Neural progenitor cell (in vitro differentiated cells): ENCODE results near the gene LRRK2. TPM values are rescaled to one million over a fixed set of nuclear protein-coding genes. Genes with fewer than 3 reads are reported as not detected.

Source experiments
- DNase-seq: peaks from one replicate; pipeline ENCODE4 v3.0.0-alpha.2; 2016; ENCODE audit warnings: low spot score
- H2AFZ ChIP-seq: fragments of 200-600 bp; sonication (generic); replicated peaks from 2 replicates; pipeline ENCODE4 v1.6.1; 2016; ENCODE audit warnings: antibody characterized with exemption
- H3F3A ChIP-seq: fragments of 200-600 bp; sonication (generic); 2 replicates; pipeline ENCODE4 v1.6.1; 2016; ENCODE audit warnings: antibody characterized with exemption, low read depth
- H3K27ac ChIP-seq: fragments of 200-600 bp; sonication (generic); 2 replicates; pipeline ENCODE4 v1.5.1; 2016; ENCODE audit warnings: mild to moderate bottlenecking
- H3K27me3 ChIP-seq: fragments of 200-600 bp; sonication (generic); 2 replicates; pipeline ENCODE4 v1.6.1; 2016; ENCODE audit warnings: mild to moderate bottlenecking, moderate library complexity
- H3K36me3 ChIP-seq: fragments of 200-600 bp; sonication (generic); 2 replicates; pipeline ENCODE4 v1.5.1; 2016
- H3K4me1 ChIP-seq: fragments of 200-600 bp; sonication (generic); 2 replicates; pipeline ENCODE4 v1.6.1; 2016; ENCODE audit warnings: mixed run types
- H3K4me2 ChIP-seq: fragments of 200-600 bp; sonication (generic); 2 replicates; pipeline ENCODE4 v1.6.1; 2016
- H3K4me3 ChIP-seq: fragments of 200-600 bp; sonication (generic); 2 replicates; pipeline ENCODE4 v1.5.1; 2016
- H3K79me2 ChIP-seq: fragments of 200-600 bp; sonication (generic); 2 replicates; pipeline ENCODE4 v1.6.1; 2016; ENCODE audit warnings: low read depth
- H3K9ac ChIP-seq: fragments of 200-600 bp; sonication (generic); 2 replicates; pipeline ENCODE4 v1.6.1; 2016
- H3K9me3 ChIP-seq: fragments of 200-600 bp; sonication (generic); 2 replicates; pipeline ENCODE4 v1.5.1; 2016; ENCODE audit warnings: low read depth
- H4K20me1 ChIP-seq: fragments of 200-600 bp; sonication (generic); 2 replicates; pipeline ENCODE4 v1.6.1; 2016; ENCODE audit warnings: low read depth
- H3K27ac Mint-ChIP-seq: 3 replicates; pipeline ENCODE4 v1.8.0; 2021; ENCODE audit warnings: mixed read lengths
- H3K27me3 Mint-ChIP-seq: 2 replicates; pipeline ENCODE4 v1.8.0; 2022; ENCODE audit warnings: low read depth, mild to moderate bottlenecking, inconsistent platforms, moderate library complexity, mixed read lengths; ENCODE audit not compliant: insufficient read depth
- H3K36me3 Mint-ChIP-seq: 3 replicates; pipeline ENCODE4 v1.8.0; 2021; ENCODE audit warnings: mixed read lengths
- H3K4me1 Mint-ChIP-seq: 3 replicates; pipeline ENCODE4 v1.8.0; 2021; ENCODE audit warnings: mixed read lengths
- H3K4me3 Mint-ChIP-seq: 3 replicates; pipeline ENCODE4 v1.8.0; 2021; ENCODE audit warnings: mild to moderate bottlenecking, moderate library complexity, mixed read lengths
- H3K9me3 Mint-ChIP-seq: 3 replicates; pipeline ENCODE4 v1.8.0; 2020; ENCODE audit warnings: mixed read lengths
- EZH2 ChIP-seq: fragments of 200-600 bp; sonication (generic); IDR thresholded peaks from 2 replicates; pipeline ENCODE4 v1.6.1; 2017; ENCODE audit warnings: antibody characterized with exemption, mild to moderate bottlenecking, moderate library complexity
- EZH2phosphoT487 ChIP-seq: fragments of 200-600 bp; sonication (generic); IDR thresholded peaks from 2 replicates; pipeline ENCODE4 v1.6.1; 2017; ENCODE audit warnings: antibody characterized with exemption
- total RNA-seq: library from RNA; depleted of rRNA; stranded (reverse); fragments of >200 nt; gene quantifications from 2 replicates; pipeline ENCODE4 v1.2.3, GENCODE V29; 2015; ENCODE audit warnings: low replicate concordance
- TF ChIP-seq, protein P1 (sequence below): fragments of 200-600 bp; sonication (generic); IDR thresholded peaks from 2 replicates; pipeline ENCODE4 v1.5.1; 2017; ENCODE audit warnings: antibody characterized with exemption, mild to moderate bottlenecking

LRRK2 gene
- total RNA-seq, 1 donor from 2014 or later, result 0.11 TPM

DNA sequence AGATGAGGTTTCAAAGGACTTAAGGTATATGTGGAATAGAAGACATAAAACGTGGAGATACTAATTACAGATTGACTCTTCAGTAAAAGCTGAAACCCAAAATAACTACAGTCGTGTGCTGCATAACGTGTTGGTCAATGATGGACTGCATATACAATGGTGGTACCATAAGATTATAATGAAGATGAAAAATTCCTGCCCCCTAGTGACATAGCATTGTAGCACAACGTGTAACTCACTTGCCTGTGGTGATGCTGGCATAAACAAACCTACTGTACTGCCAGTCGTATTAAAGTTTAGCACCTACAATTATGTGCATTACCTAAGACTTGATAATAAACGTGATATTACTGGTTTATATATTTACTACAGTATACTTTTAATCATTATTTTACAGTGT, 150.3 kb downstream of the LRRK2 start:
- no peaks in the 10 kb centered on the region for H4K20me1 ChIP-seq
- TF ChIP-seq, protein P1, sequence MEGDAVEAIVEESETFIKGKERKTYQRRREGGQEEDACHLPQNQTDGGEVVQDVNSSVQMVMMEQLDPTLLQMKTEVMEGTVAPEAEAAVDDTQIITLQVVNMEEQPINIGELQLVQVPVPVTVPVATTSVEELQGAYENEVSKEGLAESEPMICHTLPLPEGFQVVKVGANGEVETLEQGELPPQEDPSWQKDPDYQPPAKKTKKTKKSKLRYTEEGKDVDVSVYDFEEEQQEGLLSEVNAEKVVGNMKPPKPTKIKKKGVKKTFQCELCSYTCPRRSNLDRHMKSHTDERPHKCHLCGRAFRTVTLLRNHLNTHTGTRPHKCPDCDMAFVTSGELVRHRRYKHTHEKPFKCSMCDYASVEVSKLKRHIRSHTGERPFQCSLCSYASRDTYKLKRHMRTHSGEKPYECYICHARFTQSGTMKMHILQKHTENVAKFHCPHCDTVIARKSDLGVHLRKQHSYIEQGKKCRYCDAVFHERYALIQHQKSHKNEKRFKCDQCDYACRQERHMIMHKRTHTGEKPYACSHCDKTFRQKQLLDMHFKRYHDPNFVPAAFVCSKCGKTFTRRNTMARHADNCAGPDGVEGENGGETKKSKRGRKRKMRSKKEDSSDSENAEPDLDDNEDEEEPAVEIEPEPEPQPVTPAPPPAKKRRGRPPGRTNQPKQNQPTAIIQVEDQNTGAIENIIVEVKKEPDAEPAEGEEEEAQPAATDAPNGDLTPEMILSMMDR, result peak; percentile 45
- no peak for TF ChIP-seq EZH2
- H3K9ac ChIP-seq, result no peak overlapping the region
- no peak overlapping the region for H3K27ac ChIP-seq
- H3K4me3 Mint-ChIP-seq, result no peak overlapping the region
- H3K4me1 Mint-ChIP-seq, result no peaks in the 10 kb centered on the region
- no peak for DNase-seq
- H3F3A ChIP-seq, result no peaks in the 10 kb centered on the region
- no peak overlapping the region for H3K27ac Mint-ChIP-seq
- no peaks in the 10 kb centered on the region for H3K4me1 ChIP-seq
- no peak overlapping the region for H3K4me3 ChIP-seq
- H3K36me3 ChIP-seq, result no peaks in the 10 kb centered on the region
- H2AFZ ChIP-seq, result no peak overlapping the region
- no peaks in the 10 kb centered on the region for H3K79me2 ChIP-seq
- H3K4me2 ChIP-seq, result no peak overlapping the region
- no peaks in the 10 kb centered on the region for H3K9me3 Mint-ChIP-seq
- H3K36me3 Mint-ChIP-seq, result no peaks in the 10 kb centered on the region
- no peaks in the 10 kb centered on the region for H3K9me3 ChIP-seq
- H3K27me3 Mint-ChIP-seq, result no peaks in the 10 kb centered on the region
- H3K27me3 ChIP-seq, result no peaks in the 10 kb centered on the region

DNA sequence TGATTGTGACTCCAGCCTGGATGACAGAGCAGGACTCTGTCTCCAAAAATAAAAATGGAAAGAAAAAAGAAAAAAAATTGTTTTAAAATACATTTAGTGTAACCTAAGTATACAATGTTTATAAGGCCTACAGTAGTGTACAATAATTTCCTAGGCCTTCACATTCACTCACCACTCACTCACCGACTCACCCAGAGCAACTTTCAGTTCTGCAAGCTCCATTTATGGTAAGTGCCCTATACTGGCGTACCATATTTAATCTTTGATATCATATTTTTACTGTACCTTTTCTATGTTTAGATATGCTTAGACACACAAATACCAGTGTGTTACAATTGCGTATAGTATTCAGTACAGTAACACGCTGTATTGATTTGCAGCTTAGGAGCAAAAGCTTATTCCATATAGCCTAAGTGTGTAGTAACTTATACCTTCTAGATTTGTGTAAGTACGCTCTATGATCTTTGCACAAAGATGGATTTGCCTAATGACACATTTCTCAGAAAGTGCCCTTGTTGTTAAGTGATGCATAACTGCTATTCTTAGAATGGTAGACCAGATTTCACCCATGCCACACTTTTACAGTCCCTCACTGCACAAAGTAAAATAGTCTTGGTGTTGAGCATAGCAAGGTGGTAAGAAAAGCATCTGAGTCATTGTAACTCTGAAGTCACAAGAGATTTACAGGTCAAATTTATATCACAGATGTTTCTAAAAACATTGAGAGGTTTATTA, 151.9 kb downstream of the LRRK2 start:
- H3K9me3 Mint-ChIP-seq, result no peaks in the 10 kb centered on the region

DNA sequence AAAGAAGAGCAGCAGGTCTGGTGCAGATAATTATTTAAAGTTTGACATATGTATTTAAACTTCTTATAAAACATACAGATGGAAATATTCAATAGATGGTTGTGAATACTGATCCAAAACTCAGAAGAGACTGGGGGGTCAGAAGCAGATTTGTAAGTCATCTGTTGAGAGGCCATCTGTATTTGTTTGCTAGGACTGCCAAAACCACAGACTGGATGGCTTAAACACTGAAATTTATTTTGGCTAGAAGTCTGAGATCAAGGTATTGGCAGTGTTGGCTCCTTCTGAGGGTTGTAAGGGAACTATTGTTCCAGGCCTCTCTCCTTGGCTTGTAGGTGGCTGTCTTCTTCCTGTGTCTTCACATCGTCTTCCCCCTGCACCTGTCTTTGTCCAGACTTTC, 153.9 kb downstream of the LRRK2 start:
- H4K20me1 ChIP-seq, result no peaks in the 10 kb centered on the region

More for the DNA sequence above, 151.9 kb downstream of the LRRK2 start:
- Histone ChIP-seq H3K27ac (no peak overlapping the region), H3F3A (no peaks in the 10 kb centered on the region), H3K4me2 (no peak overlapping the region), H3K9ac (no peak overlapping the region), H3K9me3 (no peaks in the 10 kb centered on the region), H2AFZ (no peak overlapping the region), H3K36me3 (no peaks in the 10 kb centered on the region), H3K4me1 (no peaks in the 10 kb centered on the region), H3K4me3 (no peak overlapping the region), H4K20me1 (no peaks in the 10 kb centered on the region), H3K79me2 (no peaks in the 10 kb centered on the region), H3K27me3 (no peaks in the 10 kb centered on the region)
- DNase-seq, result no peak
- no peaks in the 10 kb centered on the region for H3K4me1 Mint-ChIP-seq
- H3K27me3 Mint-ChIP-seq, result no peaks in the 10 kb centered on the region
- H3K27ac Mint-ChIP-seq, result no peak overlapping the region
- TF ChIP-seq, protein P1, result no peak
- TF ChIP-seq EZH2phosphoT487 (no peak), EZH2 (no peak)
- H3K4me3 Mint-ChIP-seq, result no peak overlapping the region
- no peaks in the 10 kb centered on the region for H3K36me3 Mint-ChIP-seq

More for the DNA sequence above, 153.9 kb downstream of the LRRK2 start:
- Histone ChIP-seq H3K27ac (no peak overlapping the region), H3K9ac (no peak overlapping the region), H3K4me3 (no peak overlapping the region), H3F3A (no peaks in the 10 kb centered on the region), H3K36me3 (no peaks in the 10 kb centered on the region), H2AFZ (no peak overlapping the region), H3K4me2 (no peak overlapping the region), H3K9me3 (no peaks in the 10 kb centered on the region), H3K79me2 (no peaks in the 10 kb centered on the region), H3K4me1 (no peaks in the 10 kb centered on the region), H3K27me3 (no peaks in the 10 kb centered on the region)
- Mint-ChIP-seq H3K27me3 (no peaks in the 10 kb centered on the region), H3K9me3 (no peaks in the 10 kb centered on the region), H3K27ac (no peak overlapping the region), H3K36me3 (no peaks in the 10 kb centered on the region), H3K4me3 (no peak overlapping the region), H3K4me1 (no peaks in the 10 kb centered on the region)
- no peak for DNase-seq
- TF ChIP-seq, protein P1, result no peak
- TF ChIP-seq EZH2phosphoT487 (no peak), EZH2 (no peak)
